T-helper 2 cell treated with Interferon-gamma antibody and Interleukin-4, amounts not matched to agents 100 ng/mL and 5 ng/mL, for 36 hours (primary cell): ENCODE results near the gene ASTN1. TPM values are rescaled to one million over a fixed set of nuclear protein-coding genes. Genes with fewer than 3 reads are reported as not detected.

Experiments
- intact Hi-C: fragments of 100-400 bp; cut with micrococcal nuclease; formaldehyde crosslinking; loops from one replicate; pipeline ENCODE4 v1.15.1; 2023
- total RNA-seq: library from RNA; stranded (reverse); gene quantifications from 2 replicates; pipeline ENCODE4 v1.2.3, GENCODE V29; 2022

Gene ASTN1
- not detected in 2 replicates for total RNA-seq

DNA sequence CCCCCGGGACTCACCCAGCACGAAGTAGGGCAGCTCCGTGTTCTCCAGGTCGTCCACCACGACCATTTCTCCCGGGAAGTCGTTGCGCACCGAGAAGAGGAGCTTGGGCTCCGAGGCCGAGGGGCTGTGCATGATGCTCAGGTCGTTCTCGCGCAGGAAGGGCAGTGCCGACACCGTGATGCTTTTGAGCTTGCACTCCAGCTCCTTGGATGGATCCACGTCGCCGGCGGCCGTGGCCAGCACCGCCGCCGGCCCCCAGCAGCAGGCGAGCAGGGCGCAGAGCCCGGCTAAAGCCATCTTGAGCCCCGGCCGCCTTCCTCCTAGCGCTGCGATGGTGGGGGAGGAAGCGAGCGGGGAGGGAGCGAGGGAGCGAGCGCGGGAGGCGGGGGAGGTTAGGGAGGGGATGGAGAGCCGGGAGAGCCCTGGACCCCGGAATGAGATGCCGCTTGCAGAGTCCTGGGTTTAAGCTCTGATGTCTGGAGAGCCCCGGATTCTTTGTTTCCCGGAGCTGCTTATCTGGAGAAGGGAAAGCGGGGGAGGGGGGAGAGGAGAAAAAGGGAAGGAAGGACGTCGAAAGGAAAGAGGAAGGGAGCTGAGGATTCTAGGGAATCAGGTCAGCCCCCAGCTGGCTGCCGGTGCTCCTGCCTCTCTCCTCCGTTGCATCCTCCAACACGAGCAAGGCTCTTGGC is at the start of gene ASTN1:
TSS of gene ASTN1 (minus strand) at position 333 of the 689 bp plus-strand sequence. CDS start at position 297, 36 bp downstream.
- intact Hi-C loops: no loop called here

DNA sequence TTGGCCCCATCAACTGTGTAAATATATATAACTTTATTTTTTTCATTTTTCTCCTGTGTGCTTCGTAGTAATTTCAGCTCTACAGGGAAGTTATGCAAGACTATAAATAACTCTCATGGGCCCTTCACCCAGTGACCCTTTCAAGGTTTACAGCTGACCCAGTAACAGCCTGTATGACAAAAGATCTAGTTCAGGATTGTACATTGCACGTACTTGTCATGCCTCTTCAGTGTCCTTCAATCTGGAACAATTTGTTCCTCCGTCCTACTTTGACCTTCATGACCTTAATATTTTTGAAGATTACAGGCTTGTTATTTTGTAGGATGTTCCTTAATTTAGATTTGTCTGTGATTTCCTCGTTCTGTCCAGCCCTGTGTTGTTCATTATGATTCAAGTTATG is 46.7 kb upstream of the ASTN1 start:
- intact Hi-C loops: no loop called here

DNA sequence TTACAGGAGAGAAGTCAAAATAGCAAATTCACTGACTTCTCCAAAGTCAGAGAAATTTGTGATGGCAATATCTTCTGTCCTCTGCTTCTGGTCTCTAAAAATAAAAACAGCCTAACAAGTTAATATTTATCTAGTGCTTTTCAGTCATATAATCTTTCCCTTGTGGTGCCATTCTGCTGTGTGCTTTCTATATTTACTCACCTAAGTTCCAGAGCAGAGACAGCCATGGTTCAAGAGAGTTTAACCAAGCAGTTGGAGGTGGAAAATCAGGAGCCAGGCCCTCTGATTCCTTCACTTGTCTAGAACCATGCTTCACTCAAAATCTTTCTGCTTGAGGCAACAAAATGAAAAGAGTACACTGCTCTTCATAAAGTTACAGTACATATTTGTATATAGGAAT is 45.6 kb upstream of the ASTN1 start:
- intact Hi-C loops: no loop called here

DNA sequence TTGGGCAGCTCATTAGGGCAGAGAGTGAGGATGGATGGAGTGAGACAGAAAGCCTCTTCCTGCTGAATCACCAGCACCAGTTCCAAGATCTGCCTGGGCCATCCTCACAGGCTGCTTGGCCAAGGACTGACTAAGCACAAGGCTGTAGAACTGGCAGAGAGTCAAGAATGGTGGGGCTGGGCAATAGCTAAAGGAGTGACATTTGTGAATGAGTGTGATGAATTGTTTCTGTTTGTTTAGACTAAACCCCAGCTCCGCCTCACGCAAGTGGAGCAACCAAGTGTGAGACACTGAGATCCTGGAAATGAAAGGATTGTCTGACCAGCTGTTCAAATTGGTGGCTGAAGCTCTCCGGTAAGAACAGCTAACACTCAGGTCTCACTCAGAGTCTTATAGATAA is 44.8 kb upstream of the ASTN1 start:
- intact Hi-C loops: no loop called here

DNA sequence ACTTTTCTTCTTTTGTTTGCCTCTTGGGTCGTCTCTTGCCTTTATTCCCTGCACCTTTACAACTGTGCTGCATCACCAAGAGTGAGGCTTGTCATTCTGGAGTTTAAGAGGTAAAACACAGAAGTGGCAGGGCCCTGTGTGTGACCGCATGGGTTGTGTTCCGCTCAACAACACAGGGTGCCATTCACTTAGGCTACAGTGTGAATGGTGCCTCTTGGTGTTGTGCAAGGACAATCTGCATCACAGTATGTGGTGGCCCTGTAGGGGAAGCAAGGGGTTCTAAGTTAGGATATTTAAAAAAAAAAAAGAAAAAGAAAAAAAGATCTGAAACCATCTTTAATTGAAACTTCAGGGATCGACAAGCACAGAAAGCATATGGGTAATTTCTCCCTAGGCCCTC is 44.4 kb upstream of the ASTN1 start:
- intact Hi-C loops: no loop called here

DNA sequence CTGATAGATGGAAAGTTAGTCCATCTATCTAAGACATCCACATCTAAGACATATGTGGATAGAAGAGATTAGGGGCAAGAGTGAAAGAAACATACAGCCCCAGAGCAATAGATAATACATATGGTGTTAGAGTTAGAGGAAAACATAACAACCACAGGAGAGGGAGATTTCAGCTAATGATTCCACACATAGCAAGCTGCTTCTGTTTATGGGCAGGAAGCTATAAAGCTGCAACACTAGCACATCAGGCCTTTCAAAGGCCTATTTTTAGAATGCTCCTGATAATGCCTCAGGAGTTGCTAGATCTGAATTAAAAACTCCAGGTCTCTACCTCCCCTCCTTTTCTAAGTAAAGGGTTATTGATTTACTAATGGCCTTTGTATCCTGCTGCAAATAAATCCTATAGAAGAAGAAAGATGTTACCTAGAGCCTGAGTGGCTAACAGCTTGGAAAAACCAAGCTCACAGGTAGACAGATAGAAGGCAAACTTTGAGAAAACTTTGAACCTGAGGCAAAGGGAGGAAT is 42.4 kb upstream of the ASTN1 start:
- intact Hi-C loops: no loop called here

DNA sequence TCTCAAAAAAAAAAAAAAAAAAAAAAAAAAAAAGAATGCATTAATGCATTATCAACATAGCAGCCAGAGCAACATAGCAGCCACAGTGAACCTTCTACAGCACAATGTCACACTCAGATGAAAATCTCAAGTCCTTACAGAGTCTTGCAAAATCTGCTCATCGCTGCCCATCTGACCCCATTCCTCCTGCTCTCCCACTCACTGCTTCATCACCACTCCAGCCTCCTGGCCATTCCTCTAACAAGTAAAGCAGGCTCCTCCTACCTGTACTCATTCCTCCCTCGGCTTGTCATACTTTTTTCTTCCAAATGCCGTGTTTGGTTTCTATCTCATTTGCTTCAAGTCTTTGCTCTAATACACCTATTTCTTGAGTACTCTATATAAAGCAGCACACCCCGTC is 35.8 kb upstream of the ASTN1 start:
- intact Hi-C loops: no loop called here

DNA sequence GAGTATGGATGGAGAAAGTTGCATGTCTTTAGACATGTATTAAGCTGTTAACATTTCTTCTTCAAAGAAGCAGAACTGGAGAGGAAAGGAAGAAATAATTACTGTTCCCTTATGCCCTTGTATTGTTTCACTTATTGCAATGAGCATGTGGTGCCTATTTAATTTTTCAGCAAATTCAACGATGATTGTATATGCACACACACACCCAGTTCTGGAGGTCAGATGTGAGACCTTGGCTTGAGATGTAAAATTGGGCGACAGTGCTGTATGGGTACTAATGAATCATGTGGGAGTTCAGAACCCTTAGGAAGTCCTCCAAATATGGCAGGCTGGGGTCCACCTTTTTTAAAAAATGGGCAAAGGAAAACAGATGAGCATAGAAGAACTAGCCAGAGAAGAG is 33.7 kb upstream of the ASTN1 start:
- intact Hi-C loops: no loop called here

DNA sequence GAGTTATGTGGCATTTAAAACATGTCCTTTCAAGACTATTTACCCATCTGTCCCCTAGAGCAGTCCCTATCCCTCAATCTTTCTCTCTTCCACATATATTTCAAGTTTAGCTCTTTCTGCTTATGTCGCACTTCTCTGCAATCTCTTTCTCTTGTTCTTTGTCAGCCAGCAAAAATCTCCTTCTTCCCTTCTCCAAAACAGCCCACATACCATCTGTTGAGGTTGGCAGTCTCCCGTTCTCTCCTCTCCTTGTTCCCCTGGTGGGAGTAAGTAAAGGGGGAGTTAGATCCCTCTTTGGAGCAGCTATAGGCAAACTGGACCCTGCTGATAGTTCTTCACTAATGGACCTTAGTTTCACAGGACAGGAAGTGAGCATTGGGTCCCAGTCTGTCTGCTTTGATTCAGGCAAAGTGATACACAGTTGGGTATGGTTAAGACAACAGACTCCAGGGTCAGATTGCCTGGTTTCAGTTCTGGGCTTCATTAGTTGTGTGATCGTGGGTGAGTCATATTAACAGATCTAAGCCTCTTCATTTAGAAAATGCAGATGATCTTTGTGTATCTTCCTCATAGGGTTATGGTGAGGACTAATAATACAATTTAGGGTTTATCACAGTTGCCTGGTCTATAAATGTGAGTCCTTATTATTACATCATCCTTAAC is 25.9 kb upstream of the ASTN1 start:
- intact Hi-C loops: no loop called here

DNA sequence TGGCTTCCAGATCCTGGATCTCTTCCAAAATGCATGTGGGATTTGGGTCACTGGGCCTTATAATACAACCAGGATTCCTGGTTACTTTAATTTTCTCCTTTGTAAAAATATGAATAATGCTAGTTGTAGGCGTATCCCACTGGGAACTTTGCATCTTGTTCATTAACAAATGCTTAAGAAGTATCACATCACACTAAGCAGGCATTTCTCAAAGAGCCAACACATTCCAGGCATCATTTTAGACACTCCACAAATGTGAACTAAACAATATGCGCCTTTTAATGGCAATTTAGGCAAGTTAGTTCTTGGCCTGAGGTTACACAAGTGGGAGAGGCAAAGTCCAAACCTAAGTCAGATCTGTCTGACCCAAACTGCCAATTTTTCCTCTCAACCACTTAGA is 22.1 kb upstream of the ASTN1 start:
- intact Hi-C loops: no loop called here

DNA sequence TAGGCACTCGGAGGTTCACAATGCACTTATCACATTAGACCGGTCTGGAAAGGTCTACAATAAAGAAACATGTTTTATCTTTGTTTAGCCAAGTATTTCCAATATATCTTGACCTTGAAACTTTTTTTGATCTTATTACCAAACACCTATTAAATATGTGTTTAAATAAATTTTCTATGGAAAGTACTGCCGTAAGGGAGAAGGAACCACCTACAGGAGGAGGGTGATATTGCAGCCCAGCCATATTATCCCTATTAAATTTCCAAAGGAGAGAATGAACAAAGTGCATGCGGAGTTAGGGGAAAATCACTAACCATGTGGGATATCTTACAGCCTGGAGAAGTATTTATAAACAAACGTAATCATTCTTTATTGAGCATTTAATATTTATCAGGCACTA is 20.7 kb upstream of the ASTN1 start:
- intact Hi-C loops: no loop called here

DNA sequence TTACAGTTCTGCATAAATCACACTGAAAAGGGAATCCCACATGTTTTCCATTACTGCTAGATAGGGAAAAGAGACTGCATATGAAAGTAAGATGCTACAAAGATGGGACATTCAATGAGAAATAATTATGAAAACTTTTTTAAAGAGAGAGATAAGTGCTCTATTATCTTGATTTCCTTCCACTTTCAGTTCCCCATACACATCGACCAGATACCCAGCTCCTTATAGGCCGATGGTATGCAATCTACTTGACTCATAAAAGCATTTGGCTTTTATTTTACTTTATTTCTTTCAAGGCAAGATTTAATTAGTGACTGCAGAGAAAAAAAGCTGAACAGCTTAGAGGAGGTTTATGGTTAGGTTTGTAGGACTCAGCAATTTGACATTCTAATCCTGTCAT is 19.3 kb upstream of the ASTN1 start:
- intact Hi-C loops: loop anchor here (5.0 kb wide), 1 partner anchor 287 kb away; no protein-coding TSS in a partner anchor

DNA sequence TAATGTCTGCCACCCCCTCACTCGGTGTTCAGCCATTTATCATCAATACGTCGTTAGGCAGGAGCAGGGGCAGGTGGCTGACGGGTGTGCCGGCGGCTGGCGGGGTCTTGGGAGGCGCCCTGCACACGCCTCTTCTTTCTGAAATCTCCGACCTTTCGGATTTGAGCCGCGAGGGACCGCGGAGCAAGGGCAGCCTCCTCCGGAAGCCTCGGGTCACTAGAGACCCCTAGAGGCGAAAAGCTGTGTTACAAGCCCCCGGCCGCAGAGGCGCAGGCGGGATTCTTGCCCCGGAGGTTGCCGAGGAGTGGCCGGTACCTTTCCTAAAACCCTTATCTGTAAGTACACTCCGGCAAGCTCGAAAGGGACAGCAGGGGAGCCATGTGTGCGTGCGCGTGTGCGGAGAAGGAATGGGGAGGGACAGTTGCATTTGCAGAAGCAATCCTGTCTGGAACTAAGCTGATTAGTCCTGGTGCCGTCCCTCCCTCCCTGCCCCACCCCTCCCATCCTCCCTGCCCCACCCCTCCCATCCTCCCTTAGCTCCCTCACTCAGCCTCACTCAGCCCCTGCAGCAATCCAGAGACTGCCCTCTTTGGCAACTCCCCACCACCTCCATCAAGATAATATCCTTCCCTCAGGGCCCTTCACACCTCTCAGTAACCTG is 17.2 kb upstream of the ASTN1 start:
- intact Hi-C loops: loop anchor here (5.0 kb wide), 1 partner anchor 284 kb away; no protein-coding TSS in a partner anchor

DNA sequence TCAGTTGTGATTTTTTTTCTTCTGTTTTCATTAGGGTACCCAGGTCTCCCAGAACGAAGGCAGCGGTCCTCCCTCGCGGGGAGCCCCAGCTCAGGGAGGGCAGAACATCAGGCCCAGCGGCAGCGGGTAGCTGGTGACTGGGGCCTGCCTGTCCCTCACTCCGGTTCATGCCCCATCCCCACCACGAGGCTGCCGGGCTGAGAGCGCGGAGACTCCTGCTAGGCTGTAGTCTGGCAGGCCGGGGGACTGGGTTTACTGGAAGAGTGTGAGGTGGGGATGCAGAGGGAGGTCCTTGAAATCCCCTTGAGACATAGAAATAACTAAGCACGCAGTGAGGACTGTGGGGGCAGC is 16.7 kb upstream of the ASTN1 start:
- intact Hi-C loops: loop anchor here (5.0 kb wide), 1 partner anchor 284 kb away; no protein-coding TSS in a partner anchor

DNA sequence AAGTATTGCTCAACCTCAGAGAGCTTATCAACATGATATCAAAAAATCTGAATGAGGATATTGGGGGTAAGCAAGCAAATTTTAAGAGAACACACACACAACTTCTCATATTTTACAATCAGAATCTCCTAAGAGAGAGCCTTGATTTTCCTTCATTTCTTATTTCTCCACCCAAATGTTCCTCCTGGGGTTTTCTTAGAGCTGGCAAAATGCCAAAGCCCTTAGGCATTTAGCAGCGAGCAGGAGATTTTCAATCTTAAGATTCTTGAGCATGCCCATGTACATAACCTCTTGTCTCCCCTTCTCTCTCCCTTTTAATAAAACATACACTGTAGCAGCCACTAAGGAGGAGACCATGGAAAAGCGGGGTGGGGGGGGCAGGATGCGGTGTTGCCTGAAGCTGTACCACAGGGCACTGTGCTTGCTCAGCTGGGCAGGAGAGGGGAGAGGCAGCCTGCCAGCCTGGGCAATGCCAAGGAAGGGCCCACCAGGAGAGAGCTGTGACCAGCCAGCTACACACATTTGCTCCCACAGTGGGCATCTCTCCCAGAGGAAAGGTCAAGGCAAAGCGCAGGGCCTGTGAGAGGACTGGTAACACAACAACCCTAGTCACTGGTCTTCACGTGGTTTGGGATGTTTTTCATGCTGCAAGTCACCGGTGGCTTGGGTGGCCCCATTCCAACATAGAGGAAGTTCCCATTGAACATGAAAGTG is 10.6 kb upstream of the ASTN1 start:
- intact Hi-C loops: no loop called here

DNA sequence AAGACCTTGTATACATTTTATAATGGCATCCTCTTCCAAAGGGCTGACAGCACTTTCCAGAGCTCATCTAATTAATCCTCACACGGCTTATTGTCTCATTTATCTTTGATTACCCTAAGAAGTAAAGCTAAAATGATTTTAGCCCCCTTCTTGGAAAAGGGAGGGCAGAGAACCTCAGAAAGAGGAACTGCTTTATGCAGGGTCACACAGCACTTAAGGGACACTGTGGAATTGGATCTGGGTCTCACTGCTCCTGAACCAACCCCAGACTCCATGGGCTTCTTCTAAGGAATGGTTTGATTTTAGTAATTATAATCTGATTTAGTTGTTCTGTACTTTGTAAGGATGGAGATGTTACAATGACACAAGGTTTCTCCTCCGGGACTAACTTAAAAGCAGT is 9.5 kb upstream of the ASTN1 start:
- intact Hi-C loops: no loop called here

DNA sequence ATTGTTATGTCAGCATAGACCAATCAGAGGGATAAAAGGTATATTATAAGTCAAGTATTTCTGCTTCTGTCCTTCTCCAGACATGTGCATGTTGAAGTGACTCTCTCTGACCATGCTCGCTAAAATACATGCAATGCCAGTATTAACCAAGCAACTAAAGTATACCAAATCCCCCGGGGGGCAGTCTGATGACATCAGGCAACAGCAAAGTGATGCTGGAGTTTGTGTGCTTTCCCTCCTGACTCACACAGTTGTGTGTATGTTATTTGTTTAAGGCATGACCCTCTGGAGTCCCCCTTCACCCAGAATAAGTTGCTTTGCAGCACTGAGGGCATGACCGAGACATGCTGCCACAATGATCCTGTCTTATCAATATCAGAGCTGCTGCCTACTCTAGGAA is 8.4 kb upstream of the ASTN1 start:
- intact Hi-C loops: no loop called here

DNA sequence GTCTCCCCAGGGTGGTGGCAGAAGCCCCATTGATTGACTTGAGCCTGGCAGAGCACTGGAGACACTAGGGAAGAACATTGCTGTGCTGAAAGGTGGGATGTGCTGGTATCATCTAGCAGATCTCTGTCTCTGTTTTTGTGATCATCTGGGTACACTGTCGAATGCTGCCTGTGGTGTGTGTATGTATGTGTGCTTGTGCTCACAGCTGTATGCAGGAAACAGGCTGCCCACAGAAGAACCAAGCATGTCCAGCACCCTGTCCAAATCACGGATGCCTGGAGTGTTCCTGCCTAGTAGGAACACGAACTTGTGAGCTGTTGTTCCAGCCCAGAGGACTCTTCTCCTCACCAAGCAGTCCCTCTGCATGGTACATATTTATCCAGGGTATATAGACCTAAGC is 7.8 kb upstream of the ASTN1 start:
- intact Hi-C loops: no loop called here

DNA sequence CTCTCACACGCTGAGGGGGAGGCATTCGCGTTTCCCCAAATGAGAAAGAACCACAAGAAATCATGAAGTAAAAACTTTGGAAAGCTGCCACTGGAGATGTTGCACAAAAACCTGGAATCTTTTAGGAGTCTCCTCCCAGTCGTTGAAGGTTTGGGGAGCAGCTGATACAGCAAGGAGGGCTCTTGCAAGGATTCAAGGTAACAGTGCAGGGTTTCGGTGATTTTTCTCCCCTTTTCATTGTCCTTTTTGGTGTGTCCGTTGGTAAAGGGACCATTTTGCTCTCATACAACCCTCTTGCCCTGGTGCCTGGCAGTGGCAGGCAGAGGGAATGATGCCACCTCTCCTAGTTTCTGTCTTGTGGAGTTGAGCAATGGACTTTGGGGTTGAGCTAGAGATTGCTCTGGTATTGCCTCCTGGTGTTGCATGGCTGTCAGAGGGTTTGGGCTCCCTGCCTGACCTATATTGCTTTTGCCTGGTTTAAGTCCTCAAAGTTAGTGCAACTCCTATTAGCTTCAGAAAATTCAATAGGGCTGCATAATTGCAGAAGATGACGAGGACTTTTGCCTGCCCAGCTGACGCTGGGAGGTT is 7.1 kb upstream of the ASTN1 start:
- intact Hi-C loops: no loop called here

DNA sequence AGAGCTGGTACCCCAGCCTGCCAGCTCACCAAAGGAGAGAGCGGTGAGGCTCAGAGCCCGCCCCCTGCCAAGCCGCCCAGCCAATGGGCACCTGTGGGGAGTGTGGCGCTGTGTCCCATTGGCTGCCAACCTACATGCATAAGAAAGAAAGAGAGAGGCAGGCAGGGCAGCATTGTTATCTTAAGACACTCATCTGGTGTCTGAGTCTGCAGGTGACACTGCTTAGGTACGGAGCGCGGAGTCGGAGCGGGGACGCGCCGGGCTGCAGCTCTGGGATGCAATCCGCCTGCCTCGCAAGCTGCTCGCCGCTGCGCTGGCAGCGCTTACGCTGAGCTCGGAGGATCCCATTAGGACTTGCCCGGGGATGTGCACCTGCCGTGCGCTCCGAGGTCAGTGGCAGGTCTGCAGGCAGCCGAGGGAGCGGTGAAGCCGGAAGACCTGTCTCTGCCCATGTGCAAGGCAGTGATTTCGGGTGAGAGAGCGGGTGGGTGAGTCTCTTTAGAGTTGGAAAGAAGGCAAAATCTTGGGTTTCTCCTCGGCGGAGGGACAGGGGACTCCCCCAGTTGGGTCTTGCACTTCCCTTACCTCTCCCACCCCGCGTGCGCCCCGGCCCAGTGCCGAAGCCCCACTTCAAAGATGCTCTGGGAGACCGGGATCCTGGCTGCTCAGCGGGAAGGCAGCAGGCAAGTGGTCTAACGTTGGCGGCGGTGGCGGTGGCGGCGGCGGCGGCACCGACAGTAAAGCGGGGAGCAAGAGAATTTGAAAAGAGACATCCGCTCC is 6.4 kb upstream of the ASTN1 start, which contains the start of gene BRINP2:
TSS of gene BRINP2 (plus strand) at position 203 of the 780 bp plus-strand sequence. CDS start 58,919 bp downstream, outside the sequence.
- intact Hi-C loops: no loop called here
